Stimulated activated CD8-positive, alpha-beta memory T cell treated with anti-CD3 and anti-CD28 coated beads, Interleukin-7, amount 100 ng/mL, for 48 hours (primary cell): ENCODE data around the gene TOP3B.
A peak's percentile ranks its signal among the peaks of the same experiment; 100 is the strongest.

Experiments used
- DNase-seq, 2 donors: peaks; one replicate each; pipeline ENCODE4 v3.0.0-alpha.2; 2020; ENCODE audit warnings: low read depth in 1 of 2; ENCODE audit errors: extremely low read depth in 1 of 2

The TOP3B gene

DNA sequence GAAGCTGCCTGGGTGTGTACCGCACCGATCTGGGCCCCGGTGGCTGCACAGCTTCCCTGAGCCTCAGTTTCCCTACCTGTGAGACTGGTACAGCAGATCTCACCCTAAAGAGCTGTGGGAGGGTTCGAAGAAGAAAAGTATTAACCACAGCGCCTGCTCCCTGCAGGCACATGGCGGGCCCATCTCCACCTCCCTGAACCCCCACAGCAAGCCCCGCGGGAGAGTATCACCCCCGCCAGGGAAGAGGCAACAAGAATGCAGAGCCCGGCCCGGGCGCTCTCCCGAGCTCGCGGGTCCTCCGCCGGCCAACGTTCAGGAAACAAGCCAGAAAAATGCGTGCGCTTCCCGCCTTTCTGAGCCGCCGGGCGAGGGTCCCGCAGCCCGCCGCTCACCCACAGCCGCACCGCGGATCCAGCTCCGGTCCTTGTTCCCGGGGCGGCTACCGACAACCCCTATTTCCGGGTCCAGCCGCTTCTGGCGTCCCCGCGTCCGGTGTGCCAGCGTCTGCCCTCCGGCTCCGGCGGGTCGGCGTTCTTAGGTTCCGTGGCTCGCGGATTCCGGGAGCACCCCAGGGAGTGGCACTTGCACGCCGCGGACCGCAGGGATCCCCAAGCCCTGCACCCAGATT lies at the start of gene TOP3B:
TSS of gene TOP3B (minus strand) at position 450 of the 628 bp plus-strand sequence. CDS start 7,078 bp downstream, outside the sequence.
- DNase-seq = peak; percentile 61 to 71

DNA sequence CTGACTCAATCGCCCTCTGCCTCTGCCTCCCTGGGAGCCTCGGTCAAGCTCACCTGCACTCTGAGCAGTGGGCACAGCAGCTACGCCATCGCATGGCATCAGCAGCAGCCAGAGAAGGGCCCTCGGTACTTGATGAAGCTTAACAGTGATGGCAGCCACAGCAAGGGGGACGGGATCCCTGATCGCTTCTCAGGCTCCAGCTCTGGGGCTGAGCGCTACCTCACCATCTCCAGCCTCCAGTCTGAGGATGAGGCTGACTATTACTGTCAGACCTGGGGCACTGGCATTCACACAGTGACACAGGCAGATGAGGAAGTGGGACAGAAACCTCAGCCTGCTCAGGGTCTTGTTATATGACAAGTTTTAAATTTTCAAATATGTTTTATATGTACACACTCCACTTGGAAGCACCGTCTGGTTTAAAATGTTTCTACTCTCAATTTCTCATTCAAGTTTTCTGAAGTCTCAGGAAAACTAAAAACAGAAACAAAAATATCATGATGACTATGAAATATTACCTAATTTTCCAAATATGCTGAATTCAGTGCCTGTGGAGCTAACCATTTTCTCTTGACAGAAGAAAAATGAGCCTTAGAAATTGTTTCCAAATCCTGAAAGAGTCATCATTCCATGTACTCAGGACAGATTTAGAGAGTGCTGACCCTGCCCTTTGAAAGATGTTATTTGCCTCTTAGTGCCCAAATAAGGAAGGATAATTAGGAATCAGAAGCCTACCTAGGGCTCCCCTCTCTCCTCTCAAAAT lies 48.8 kb upstream of the TOP3B start:
- DNase-seq = no peak

DNA sequence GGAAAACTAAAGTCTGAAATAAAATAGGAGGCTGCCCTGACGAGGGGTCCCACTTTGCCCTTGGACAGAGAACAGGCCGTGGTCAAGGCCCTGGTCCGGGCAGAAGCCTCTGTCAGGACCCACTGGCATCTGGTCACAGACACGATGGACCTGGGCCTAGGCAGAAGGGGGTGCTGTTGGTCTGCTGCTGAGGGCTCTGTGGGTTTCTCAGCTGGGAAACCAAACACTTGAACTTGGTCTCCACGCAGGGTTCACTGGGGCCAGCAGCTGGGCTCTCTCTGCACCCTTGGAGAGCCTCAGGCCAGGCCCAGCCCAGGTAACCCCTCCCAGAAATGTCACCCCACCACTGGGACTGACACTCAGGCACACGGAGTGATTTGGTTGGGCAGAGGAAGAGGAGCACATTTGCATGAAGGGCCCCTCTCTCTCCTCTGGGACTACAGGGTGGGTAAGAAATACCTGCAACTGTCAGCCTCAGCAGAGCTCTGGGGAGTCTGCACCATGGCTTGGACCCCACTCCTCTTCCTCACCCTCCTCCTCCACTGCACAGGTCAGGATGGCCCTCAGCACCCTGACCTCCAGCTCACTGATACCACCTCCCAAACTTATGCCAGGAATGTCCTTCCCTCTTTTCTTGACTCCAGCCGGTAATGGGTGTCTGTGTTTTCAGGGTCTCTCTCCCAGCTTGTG lies 48.1 kb upstream of the TOP3B start:
- no peak for DNase-seq

- no peak for DNase-seq
Measured at GRCh38 chr22:22027955-22028354, 45.4 kb upstream of the TOP3B start.

DNA sequence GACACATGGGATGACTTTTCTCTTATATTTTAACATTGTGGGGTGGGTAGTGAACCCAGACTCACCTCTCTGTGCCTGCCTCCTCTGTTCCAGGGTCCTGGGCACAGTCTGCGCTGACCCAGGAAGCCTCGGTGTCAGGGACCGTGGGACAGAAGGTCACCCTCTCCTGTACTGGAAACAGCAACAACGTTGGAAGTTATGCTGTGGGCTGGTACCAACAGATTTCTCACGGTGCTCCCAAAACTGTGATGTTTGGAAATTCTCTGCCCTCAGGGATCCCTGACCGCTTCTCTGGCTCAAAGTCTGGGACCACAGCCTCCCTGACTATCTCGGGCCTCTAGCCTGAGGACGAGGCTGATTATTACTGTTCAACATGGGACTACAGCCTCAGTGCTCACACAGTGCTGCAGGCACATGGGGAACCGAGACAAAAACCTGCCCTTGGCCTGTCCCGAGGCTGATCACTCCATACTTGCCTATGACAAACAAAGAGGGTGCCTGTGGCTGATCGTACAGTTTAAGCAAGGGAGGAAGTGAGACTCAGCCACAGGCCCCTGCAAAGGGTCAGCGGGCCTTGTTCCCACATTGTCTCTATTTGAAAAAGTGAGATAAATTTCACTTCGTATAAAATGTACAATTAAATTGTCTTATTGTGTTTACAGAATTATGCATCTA lies 43.7 kb upstream of the TOP3B start:
- DNase-seq = no peak

- no peak for DNase-seq
Measured at GRCh38 chr22:22025320-22026156, 43.0 kb upstream of the TOP3B start.

GRCh38 chr22:22024440-22024839 lies 41.9 kb upstream of the TOP3B start:
- no peak for DNase-seq

- no peak for DNase-seq
Measured at GRCh38 chr22:22023581-22024137, 41.1 kb upstream of the TOP3B start.

GRCh38 chr22:22022947-22023534 lies 40.5 kb upstream of the TOP3B start:
- no peak for DNase-seq

DNA sequence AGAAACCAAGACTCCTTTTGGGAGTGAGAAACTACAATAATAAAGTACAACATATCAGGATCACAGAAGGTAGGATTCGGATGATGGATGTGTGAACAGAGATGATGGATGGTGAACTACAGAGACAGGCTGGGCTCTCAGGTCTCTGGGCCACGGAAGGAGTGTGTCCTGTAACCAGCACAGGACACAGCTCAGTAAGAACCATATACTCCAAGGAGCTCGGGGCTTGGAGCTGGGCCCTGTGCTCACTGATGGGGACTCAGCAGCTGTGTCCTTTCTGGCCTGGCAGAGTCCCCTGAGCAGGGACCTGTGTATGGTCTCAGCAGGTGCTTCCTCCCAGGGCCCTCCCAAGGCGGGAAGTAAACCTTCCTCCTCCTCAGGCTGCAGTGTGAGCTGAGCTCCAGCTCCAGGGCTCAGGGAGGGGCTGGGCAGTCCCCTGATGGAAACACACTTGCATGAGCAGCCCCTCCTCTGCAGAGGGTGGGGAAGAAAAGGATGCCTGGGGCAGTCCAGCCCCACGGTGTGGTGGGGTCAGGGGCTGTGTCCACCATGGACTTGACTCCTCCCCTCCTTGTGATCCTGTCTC lies 39.8 kb upstream of the TOP3B start:
- no peak for DNase-seq

DNA sequence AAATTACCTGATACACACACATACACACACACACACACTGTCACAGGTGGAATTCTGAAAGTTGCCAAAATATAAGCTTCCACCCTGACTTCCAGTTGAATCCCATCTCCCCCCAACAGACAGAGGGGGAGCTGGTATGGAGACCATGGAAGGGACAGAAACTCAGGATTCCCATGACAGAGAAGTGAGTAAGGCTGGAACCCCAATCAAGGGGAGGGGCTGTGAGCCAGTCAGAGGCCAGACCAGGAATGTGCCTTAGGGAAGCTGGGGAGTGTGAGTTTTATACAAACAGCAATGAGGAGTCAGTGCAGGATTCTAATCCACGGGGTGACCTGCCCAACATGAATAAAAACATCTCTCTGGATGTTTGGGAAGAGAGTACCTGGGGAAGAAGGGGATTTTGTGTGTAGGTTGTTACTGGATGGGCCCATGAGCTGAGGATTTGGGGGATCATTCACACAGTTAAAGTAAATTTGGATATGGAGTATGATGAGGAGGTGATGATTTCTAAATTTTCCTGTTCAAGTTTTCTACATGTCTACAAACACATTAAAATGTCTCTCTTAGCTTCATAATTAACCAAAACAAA lies 38.7 kb upstream of the TOP3B start:
- DNase-seq = no peak

DNA sequence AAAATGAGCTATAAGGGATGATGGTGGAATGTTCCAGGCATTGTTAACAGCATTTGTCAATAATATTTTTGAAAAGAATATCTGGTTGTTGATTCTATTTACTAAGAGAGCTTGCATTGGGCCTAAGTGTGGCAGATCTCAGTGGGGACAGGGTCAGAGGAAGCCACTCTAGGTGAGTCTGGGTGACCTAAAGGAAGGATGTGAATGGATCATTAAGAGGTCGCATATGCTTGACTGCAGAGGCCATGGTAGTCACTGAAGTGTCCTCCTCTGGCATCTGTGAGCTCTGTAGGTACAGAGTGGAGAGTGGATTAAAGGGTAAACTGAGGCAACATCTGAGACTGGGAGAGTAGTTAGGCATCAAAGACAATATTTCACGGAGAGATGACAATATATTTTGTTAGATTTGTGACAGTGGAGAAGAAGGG lies 37.9 kb upstream of the TOP3B start:
- DNase-seq = no peak

GRCh38 chr22:22019659-22020424 lies 37.3 kb upstream of the TOP3B start:
- no peak for DNase-seq

DNA sequence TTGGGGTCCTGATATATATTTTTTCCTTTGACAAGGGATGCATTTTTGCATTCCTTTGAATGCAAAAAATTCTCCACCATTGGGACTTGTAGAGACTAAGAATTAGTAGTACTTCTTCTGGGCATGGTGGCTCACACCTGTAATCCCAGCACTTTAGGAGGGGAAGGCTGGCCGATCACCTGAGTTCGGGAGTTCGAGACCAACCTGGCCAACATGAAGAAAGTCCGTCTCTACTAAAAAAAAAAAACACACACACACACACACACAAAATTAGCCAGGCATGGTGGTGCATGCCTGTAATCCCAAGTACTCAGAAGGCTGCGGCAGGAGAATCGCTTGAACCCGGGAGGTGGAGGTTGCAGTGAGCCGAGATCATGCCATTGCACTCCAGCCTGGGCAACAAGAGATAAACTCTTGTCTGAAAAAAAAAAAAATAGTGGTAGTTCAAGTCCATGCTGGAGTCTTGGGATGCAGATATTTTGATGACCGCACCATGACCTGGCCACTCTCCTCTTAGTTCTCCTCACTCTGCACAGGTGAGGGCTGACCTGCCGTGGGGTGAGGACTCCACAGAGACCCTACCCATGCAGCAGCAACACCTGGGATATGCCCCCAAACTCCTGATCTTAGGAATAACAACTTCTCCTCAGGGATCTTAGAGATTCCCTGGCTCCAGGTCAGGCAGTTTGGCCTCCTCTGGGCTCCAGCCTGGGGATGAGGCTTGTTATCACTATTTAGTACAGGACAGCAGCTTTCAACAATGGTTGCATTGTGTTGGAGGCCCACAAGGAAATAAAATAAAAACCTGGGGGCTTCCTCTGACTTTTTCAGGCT lies 36.5 kb upstream of the TOP3B start:
- no peak for DNase-seq

DNA sequence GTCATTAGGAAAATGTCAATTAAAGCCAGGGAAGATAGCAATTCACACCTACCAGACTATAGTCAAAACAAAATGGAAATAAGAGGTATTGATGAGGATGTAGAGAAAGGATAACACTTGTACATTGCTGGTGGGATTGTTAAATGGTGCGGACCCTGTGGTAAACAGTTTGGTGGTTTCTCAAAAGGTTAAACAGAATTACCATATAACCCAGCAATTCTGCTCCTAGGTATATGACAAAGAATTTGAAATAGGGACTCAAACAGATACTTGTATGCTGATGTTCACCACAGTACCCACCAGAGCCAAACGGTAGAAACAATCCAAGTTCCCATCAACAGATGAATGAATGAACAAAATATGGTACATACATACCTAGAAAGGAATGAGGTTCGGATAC lies 33.0 kb upstream of the TOP3B start:
- DNase-seq = no peak

DNA sequence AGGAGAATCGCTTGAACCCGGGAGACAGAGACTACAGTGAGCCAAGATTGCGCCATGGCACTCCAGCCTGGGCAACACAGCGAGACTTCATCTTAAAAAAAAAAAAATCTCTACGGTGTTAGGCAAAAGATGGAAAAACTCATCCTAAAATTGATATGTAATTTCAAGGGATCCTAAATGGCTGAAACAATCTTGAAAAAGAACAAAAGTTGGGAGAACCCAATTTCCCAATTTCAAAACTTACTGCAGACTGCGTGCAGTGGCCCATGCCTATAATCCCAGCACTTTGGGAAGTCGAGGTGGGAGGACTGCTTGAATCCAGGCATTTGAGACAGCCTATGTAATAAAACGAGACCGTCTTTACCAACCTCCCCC lies 31.7 kb upstream of the TOP3B start:
- no peak for DNase-seq

DNA sequence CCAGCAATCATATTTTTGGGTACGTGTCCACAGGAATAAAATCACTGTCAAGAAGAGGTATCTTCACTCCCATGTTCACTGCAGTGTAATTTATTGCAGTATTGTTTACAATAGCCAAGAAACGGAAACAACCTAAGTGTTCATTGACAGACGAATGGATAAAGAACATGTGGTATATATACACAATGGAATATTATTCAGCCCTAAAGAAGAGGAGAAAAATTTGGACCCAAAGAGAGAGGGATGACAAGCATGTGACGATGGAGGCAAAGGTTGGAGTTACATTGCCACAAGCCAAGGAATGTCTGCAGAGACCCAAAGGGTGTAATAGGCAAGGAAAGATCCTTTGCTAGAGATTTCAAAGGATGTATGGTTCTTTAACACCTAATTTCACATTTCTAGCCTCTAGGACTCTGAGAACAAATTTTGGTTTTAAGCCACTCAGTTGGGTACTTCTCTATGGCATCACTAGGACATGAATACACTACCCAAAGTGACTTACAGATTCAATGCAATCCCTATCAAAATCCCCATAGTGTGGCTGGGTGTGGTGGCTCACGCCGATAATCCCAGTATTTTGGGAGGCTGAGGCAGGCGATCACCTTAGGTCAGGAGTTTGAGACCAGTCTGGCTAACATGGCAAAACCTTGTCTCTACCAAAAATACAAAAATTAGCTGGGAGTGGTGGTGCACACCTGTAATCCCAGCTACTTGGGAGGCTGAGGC lies 31.1 kb upstream of the TOP3B start:
- no peak for DNase-seq
